NCI-H2196 treated with DMSO at 0.1 percent for 48 hours (cell line): ENCODE measurements around the gene TOP2B.

Experiments
- DNase-seq: peaks from one replicate; lab custom pipeline; 2025; ENCODE audit not compliant: unreplicated experiment; lab: John Stamatoyannopoulos, UW

Gene TOP2B

GRCh38 chr3:25566358-25566920, 98.3 kb downstream of the TOP2B start:
- no peak for DNase-seq

- no peak for DNase-seq
Measured at GRCh38 chr3:25565807-25566206, 98.9 kb downstream of the TOP2B start.

DNA sequence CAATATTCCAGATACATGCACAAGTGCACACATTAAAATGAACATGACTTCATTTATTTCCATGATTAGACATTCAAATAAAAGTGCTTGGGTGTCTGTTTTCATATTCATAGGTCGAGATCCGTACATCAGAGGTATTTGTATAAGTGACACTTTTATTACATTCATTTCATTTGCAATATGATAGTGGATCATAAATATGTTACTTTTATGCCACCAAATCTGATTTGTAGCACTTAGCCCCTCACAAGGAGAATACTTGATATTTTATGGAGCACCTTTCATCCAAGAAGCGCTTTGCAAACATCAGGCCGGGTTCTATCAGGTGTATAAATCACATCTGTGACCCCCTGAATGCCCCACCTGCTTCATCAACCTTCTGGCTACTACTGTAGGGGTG, 100.6 kb downstream of the TOP2B start:
- DNase-seq: no peak

DNA sequence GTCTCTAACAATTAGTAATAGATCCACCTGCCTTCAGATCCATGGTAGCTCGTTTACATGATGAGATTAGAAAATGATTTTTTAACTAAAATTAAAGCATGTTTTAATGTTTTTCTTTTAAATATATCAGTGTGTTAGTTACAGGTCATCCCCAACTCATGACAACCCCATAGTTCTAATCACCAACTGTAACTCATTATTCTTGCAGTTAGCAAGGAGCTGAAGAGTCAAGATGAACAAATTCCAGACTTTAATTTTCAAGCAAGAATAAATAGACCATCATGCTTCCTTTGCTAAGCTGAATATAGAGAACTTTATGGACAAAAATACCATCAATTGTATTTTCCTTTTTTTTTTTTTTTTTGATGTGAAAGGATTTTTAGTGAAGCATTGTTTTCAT, 101.1 kb downstream of the TOP2B start:
- no peak for DNase-seq

DNA sequence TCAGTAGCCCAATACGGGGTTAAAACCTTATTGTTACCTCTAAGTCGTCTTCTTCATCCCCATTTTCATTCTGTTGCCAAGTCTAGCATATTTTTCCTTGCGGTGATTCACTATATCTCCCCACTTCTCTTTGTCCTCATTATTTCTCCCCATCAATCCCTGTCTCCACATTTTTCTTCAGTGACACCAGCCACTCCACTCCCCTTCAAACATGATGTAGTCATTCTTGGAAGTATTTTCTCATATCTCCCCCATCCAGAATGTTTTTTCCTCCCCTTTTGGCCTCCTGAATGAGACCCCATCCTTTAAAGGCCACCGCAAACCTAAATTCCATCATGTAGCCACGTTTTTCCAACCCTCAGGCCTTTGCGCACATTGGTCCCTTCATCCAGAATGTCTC, 105.9 kb downstream of the TOP2B start:
- no peak for DNase-seq

DNA sequence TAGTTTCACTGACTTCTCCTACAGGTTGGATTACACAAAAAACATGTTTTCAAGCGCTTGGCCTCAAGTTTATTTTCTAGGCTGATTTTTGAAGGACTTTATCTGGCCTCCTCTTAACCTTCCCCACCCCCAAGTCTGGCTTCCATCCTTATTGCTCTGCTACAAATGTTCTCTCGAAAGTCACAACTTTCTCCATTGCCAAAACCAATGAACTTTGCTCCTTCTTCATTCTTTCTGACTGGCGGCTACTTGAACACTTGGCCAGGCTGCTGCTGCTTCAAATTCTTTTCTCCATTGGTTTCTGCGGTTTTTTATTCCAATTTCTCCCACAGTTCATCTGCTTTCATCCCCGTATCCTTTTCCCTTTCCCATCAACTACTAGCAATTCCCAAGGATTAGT, 106.6 kb downstream of the TOP2B start:
- DNase-seq: no peak

- no peak for DNase-seq
Measured at GRCh38 chr3:25557694-25558093, 107.0 kb downstream of the TOP2B start.

DNA sequence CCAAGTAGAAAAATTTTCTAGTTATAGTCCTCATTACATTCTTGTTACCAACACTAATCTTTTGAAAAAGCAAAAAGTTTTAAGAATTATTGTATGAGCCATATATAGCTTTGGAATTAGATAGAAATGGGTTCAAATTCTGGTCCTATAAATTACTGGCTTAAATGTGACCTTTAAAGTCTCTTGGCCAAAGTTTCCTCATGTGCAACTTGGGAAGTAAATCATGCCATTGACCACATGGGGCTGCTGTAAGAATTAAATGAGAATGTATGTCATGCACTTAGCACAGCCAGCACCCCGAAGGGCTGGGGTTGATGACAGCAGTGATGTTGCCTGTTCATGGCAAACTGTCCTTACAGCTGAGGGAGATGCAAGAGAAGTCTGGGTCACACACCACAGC, 108.3 kb downstream of the TOP2B start:
- no peak for DNase-seq

GRCh38 chr3:25555695-25556437, 108.8 kb downstream of the TOP2B start:
- no peak for DNase-seq

GRCh38 chr3:25554376-25554775, 110.3 kb downstream of the TOP2B start:
- no peak for DNase-seq

- DNase-seq: no peak
Measured at GRCh38 chr3:25552251-25552650, 112.5 kb downstream of the TOP2B start.

GRCh38 chr3:25548836-25549235, 115.9 kb downstream of the TOP2B start:
- no peak for DNase-seq

- DNase-seq: no peak
Measured at GRCh38 chr3:25547943-25548674, 116.6 kb downstream of the TOP2B start.
